ENCODE data around the gene OPCML. TPM values are rescaled to one million over a fixed set of nuclear protein-coding genes. Genes with fewer than 3 reads are reported as not detected.
A peak's percentile ranks its signal among the peaks of the same experiment; 100 is the strongest.

Gene OPCML
- total RNA-seq, 1 donor from 2014 or later, result 0.61 TPM

DNA sequence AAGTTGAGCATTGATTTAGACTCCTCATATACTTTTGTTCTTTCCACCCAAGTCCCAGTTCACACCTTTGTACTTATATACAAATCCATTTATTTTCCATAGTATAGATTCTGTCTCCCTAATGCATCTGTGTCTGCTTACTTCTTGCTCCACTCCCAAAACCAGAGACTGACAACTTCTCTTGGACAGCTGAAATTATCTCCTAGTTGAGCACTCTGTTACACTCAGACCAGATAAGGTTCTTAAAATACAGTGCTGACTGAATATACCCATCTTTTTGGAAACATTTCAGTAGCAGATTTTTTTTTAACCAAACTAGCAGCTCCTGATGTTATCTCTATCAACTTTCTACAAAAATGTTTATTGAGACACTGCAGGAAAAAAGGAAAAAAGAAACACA is 106.3 kb downstream of the OPCML start:
- no peak overlapping the region for H3K27ac Mint-ChIP-seq (ENCODE audit: unreplicated experiment)
- no peak overlapping the region for H3K4me3 Mint-ChIP-seq (ENCODE audit: unreplicated experiment)
- TF ChIP-seq, protein P1, sequence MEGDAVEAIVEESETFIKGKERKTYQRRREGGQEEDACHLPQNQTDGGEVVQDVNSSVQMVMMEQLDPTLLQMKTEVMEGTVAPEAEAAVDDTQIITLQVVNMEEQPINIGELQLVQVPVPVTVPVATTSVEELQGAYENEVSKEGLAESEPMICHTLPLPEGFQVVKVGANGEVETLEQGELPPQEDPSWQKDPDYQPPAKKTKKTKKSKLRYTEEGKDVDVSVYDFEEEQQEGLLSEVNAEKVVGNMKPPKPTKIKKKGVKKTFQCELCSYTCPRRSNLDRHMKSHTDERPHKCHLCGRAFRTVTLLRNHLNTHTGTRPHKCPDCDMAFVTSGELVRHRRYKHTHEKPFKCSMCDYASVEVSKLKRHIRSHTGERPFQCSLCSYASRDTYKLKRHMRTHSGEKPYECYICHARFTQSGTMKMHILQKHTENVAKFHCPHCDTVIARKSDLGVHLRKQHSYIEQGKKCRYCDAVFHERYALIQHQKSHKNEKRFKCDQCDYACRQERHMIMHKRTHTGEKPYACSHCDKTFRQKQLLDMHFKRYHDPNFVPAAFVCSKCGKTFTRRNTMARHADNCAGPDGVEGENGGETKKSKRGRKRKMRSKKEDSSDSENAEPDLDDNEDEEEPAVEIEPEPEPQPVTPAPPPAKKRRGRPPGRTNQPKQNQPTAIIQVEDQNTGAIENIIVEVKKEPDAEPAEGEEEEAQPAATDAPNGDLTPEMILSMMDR (IDR thresholded peaks at IDR 0.05; ENCODE audit: partially characterized antibody, unreplicated experiment), result no peak
- no peak for DNase-seq
- no peaks in the 10 kb centered on the region for H3K27me3 Mint-ChIP-seq (ENCODE audit: unreplicated experiment)
- no peaks in the 10 kb centered on the region for H3K9me3 Mint-ChIP-seq (ENCODE audit: unreplicated experiment)
- no peaks in the 10 kb centered on the region for H3K36me3 Mint-ChIP-seq (ENCODE audit: unreplicated experiment)
- no peaks in the 10 kb centered on the region for H3K4me1 Mint-ChIP-seq (ENCODE audit: low read depth, unreplicated experiment)

DNA sequence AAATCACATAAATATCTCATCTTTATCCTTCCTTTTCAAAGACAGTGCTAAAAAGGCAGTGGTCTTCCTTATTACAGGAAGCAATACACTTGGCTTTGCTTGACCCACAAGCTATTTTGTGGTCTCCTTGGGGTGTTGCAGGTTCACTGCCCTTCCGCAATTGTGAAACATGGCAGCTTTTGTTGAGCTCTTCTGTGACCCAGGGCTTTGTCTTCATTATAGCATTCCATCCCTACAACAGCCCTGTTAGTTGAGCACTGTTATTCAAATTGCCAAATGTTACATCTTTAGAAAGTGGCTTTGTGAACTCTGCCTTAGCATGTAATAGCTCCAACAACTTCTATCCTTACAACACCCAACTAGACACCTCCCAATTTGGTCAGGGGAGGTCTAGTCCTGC is 107.1 kb downstream of the OPCML start:
- no peaks in the 10 kb centered on the region for H3K27me3 Mint-ChIP-seq (ENCODE audit: unreplicated experiment)

DNA sequence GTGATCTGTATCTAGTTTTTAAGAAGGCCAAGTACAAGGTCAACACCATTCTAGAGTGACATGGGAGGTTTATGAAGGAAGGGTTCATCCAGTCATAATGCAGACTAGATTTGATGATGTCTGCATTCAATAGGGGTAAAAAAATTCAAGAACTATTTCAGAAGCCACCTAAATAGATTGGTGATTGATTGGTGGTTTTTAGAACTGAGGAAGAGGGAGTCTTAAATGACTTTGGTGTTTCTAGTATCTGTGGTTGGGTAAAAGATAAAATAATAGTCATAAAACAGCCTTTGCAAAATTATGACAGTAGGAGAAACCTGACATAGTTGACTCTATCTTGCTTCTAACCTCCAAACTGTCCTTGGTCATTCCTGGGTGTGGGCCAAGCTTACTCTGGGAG is 114.1 kb downstream of the OPCML start:
- TF ChIP-seq, protein P1 (IDR thresholded peaks at IDR 0.05; ENCODE audit: partially characterized antibody, unreplicated experiment), result no peak
- no peaks in the 10 kb centered on the region for H3K36me3 Mint-ChIP-seq (ENCODE audit: unreplicated experiment)
- H3K27me3 Mint-ChIP-seq (ENCODE audit: unreplicated experiment), result peaks cover 2% of the 10 kb centered on the region
- DNase-seq, result no peak
- no peaks in the 10 kb centered on the region for H3K9me3 Mint-ChIP-seq (ENCODE audit: unreplicated experiment)
- H3K4me3 Mint-ChIP-seq (ENCODE audit: unreplicated experiment), result no peak overlapping the region
- no peak overlapping the region for H3K27ac Mint-ChIP-seq (ENCODE audit: unreplicated experiment)
- H3K4me1 Mint-ChIP-seq (ENCODE audit: low read depth, unreplicated experiment), result peaks cover 15% of the 10 kb centered on the region

More for the DNA sequence above, 107.1 kb downstream of the OPCML start:
- DNase-seq, result no peak
- no peaks in the 10 kb centered on the region for H3K9me3 Mint-ChIP-seq (ENCODE audit: unreplicated experiment)
- no peaks in the 10 kb centered on the region for H3K36me3 Mint-ChIP-seq (ENCODE audit: unreplicated experiment)
- TF ChIP-seq, protein P1 (IDR thresholded peaks at IDR 0.05; ENCODE audit: partially characterized antibody, unreplicated experiment), result no peak
- H3K4me1 Mint-ChIP-seq (ENCODE audit: low read depth, unreplicated experiment), result no peaks in the 10 kb centered on the region
- H3K4me3 Mint-ChIP-seq (ENCODE audit: unreplicated experiment), result no peak overlapping the region
- no peak overlapping the region for H3K27ac Mint-ChIP-seq (ENCODE audit: unreplicated experiment)

DNA sequence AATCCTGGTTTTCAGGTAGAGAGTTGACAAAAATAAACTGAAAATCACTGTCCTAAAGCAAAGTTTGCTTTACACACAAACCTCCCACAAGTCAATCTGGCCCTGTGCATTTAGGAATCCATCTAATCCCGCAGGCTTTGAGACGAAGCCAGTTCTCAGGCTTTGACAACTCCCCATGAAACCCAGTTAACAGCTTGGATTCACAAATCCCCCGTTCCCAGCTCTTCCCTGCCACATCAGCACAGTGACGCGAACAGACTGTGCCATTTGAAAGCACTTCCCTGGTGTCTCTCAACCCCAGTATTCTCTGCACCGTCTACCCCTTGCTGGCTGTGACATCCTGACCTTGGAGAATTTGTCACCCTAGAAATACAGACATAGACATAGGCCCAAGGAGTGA is 117.8 kb downstream of the OPCML start:
- DNase-seq, result no peak
- H3K27me3 Mint-ChIP-seq (ENCODE audit: unreplicated experiment), result peaks cover 2% of the 10 kb centered on the region
- peaks cover 30% of the 10 kb centered on the region for H3K4me1 Mint-ChIP-seq (ENCODE audit: low read depth, unreplicated experiment)
- peak overlapping the region; percentile 19 for H3K27ac Mint-ChIP-seq (ENCODE audit: unreplicated experiment)
- H3K9me3 Mint-ChIP-seq (ENCODE audit: unreplicated experiment), result no peaks in the 10 kb centered on the region
- TF ChIP-seq, protein P1 (IDR thresholded peaks at IDR 0.05; ENCODE audit: partially characterized antibody, unreplicated experiment), result no peak
- H3K36me3 Mint-ChIP-seq (ENCODE audit: unreplicated experiment), result no peaks in the 10 kb centered on the region
- peak overlapping the region; percentile 30 for H3K4me3 Mint-ChIP-seq (ENCODE audit: unreplicated experiment)

DNA sequence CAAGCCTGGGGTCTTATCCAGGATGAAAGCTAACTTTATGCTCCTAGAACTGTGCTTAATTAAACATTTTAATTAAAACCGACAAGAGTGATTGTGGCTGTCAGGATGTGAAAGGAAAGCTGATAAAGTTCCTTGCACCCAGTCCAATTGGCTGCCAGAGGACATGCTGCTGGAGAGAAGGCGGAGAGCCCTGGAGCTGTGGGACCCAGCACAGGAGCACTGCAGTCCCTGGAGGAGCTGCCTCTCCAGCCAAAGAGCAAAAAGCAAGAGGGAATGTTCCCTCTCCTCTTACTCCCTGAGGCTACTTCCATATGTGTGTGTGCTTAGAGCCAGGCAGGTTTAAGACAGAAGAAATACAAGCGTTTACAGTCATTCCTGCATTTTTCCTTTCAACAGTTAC is 118.6 kb downstream of the OPCML start:
- peaks cover 32% of the 10 kb centered on the region for H3K4me1 Mint-ChIP-seq (ENCODE audit: low read depth, unreplicated experiment)
- TF ChIP-seq, protein P1 (IDR thresholded peaks at IDR 0.05; ENCODE audit: partially characterized antibody, unreplicated experiment), result no peak
- peaks cover 2% of the 10 kb centered on the region for H3K27me3 Mint-ChIP-seq (ENCODE audit: unreplicated experiment)
- H3K27ac Mint-ChIP-seq (ENCODE audit: unreplicated experiment), result no peak overlapping the region
- H3K9me3 Mint-ChIP-seq (ENCODE audit: unreplicated experiment), result no peaks in the 10 kb centered on the region
- DNase-seq, result no peak
- H3K36me3 Mint-ChIP-seq (ENCODE audit: unreplicated experiment), result no peaks in the 10 kb centered on the region
- H3K4me3 Mint-ChIP-seq (ENCODE audit: unreplicated experiment), result no peak overlapping the region
